RKO (cell line): Measurements from ENCODE around the gene DUSP1.

Experiments
- DNase-seq: peaks from one replicate; pipeline ENCODE4 v3.0.0-alpha.2; 2016; ENCODE audit warnings: low spot score

Gene DUSP1

GRCh38 chr5:172762214-172763119, 8.5 kb downstream of the DUSP1 start:
- DNase-seq, result no peak

GRCh38 chr5:172760959-172761358, 10.0 kb downstream of the DUSP1 start:
- no peak for DNase-seq

GRCh38 chr5:172760136-172760535, 10.9 kb downstream of the DUSP1 start:
- no peak for DNase-seq

GRCh38 chr5:172758834-172759149, 12.2 kb downstream of the DUSP1 start:
- DNase-seq, result no peak

GRCh38 chr5:172758077-172758833, 12.7 kb downstream of the DUSP1 start:
- peak; percentile 97 for DNase-seq

DNA sequence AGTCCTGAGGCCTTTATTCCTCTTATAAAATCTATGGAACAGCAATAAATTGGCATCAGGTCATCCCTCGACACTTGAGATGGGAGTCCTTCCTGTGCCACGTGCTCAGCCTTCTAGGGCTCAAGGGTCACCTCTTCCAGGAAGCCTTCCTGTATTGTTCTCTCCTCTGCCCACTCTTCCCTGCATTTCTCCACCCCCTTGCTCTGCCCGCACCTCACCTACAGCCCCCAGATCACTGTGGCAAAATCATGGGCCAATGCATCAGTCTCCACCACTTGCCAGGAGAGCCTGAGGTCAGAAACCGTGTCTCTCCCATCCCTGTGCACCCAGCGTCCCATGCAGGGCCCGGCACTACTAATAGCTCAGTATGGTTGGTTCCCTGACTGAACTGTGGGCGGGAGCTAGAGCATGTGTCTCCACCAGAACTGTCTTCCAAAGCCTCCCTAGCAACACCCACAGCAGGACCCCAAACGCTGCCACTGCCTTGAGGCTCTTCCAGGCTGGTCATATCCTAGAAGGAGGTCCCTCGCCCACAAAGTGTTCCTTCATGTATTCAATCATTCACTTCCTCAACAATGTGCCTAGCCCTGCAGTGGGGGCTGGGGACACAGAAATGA, 13.5 kb downstream of the DUSP1 start:
- DNase-seq, result no peak

GRCh38 chr5:172756764-172757393, 14.1 kb downstream of the DUSP1 start:
- no peak for DNase-seq

GRCh38 chr5:172754596-172755356, 16.2 kb downstream of the DUSP1 start:
- no peak for DNase-seq

DNA sequence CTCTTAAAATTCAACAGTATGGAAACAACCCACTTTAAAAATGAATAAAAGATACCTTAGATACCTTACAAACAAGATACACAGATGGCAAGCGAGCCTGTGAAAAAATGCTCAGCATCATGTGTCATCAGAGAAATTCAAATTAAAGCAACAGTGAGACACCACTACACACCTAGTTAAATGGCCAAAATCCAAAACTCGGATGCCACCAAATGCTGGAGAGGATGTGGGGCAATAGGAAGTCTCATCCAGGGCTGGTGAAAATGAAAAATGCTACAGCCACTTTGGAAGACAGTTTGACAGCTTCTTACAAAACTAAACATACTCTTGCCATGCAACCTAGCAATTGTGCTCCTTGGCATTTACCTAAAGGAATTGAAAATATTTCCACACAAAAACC, 17.9 kb downstream of the DUSP1 start:
- DNase-seq, result no peak

DNA sequence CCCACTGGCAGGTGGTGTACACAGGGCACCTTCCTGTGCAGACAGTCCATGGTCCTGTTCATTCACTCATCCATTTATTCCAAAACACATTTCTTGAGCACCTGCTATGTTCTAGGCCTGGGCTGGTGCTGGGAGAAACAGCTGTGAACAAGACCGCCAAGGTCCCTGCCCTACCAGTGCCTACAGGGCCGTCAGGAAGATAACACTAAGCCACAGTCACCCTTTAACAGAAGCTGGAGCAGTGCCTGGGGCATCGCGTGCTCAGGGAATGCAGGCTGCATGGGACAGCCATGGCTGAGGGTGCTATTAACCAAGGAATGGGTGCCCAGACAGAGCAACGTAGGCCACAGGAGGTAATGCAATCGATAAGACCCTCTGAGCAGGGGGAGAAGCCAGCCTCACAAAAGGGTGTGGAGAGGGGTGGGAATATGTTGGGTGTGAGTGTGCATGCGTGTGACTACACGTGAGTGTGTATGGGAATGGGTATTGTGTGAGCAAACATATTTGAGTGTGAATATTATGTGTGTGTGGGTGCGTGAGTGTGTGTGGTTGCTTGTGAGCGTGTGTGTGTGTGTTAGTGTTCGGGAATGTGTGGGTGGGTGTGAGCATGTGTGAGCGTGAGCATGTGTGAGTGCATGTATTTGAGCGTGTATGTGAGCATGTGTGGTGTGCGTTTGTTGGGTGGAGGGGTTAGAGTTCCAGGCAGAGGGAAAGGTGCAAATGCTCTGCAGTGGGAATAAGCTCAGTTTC, 19.1 kb downstream of the DUSP1 start:
- DNase-seq, result no peak

- DNase-seq, result no peak
These were observed 20.9 kb downstream of the DUSP1 start for GRCh38 chr5:172749881-172750633.

GRCh38 chr5:172749076-172749475, 21.9 kb downstream of the DUSP1 start:
- no peak for DNase-seq

- DNase-seq, result no peak
These were observed 22.6 kb downstream of the DUSP1 start for GRCh38 chr5:172748341-172748843.

- no peak for DNase-seq
These were observed 23.5 kb downstream of the DUSP1 start for GRCh38 chr5:172747471-172747870.

DNA sequence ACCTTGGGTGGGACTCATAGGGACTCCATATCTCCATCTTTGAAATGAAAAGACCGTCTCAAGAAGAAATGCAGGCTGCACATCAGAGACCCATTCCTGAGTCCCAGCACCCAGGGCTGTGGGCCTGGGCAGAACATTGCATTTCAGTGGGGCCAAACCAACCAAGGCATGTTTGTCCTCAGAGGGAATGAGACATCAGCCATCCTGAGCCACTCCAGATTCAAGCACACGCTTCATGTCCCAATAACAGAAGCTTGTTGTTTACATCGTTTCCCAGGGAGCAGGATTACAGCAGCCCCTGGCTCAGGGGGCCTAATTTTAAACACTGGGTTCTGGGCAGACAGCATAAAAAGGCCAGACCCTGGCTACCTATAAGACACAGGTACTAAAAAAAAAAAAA, 24.3 kb downstream of the DUSP1 start:
- no peak for DNase-seq

DNA sequence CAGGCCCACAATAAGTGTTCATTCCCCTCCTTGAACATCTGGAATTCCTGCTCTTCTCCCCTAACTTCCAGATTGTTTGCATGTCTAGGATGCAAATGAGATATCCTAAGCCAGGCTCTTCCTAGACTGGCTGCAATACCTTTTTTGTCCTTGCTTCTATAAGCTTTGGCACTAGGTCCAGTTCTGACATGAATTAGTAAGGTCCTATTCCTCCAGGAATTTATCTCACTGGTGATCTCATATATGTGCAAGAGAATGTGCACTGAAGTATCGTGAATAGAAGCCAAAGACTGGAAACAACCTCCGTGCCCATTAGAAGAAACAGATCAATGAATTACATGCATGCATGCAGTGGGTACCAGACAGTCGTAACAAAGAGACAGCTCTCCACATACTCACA, 25.2 kb downstream of the DUSP1 start:
- no peak for DNase-seq

DNA sequence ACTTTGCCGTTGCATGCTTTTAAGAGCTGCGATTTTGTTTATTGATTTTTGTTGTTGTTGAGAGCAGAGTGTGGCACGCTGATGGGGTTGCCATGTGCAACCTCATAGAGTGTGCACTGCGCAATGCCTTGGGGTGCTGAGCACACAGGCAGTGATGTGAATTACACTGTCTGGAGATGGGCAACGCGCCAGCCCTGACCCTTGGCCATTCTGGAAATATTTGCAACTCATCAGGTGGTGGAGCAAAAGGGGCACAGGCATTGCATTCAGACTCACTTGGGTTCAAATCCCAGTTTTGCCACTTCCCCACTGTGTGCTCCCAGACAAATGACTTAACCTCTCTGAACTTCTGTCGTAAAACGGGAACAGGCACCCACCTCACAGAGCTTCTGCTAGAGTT, 25.6 kb downstream of the DUSP1 start:
- no peak for DNase-seq

GRCh38 chr5:172744123-172745104, 26.6 kb downstream of the DUSP1 start:
- DNase-seq, result no peak
